IPS DF 4.7 (cell line): Measurements from ENCODE around the gene ATIC.
"Not testable (repeated sequence)": the region's sequence is repeated elsewhere in the genome, so short reads cannot be mapped to it uniquely, and the experiment has no call there.

Experiments
- DNase-seq: peaks from one replicate; pipeline ENCODE4 v3.0.0-alpha.2; 2013; ENCODE audit warnings: low spot score; ENCODE audit errors: extremely low read depth

The ATIC gene

GRCh38 chr2:215311625-215312396 lies at the start of gene ATIC:
TSS of gene ATIC (plus strand) at chr2:215312059. CDS start at chr2:215312143, 84 bp downstream.
- peak; percentile 56 for DNase-seq

DNA sequence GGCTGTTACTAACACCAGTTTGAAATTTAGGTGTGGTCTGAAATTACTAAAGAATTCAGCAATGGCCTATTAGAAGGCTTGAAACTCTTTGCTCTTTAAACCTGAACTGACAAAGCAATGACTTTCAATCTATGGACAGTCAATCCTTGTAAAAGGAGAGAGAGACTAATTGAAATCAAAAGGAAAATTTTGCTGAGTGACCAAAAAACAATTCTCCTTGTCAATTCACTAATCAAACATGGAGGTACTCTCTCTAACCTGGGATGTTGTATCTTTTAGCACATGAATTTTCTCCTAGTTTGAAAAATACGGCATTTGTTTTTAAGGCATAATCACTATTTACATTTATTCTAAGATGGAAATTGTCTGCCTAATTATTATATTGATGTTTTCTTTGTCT lies 49.6 kb upstream of the ATIC start:
- no peak for DNase-seq

- no peak for DNase-seq
These were observed 49.0 kb upstream of the ATIC start for GRCh38 chr2:215262741-215263362.

- DNase-seq: no peak
These were observed 47.5 kb upstream of the ATIC start for GRCh38 chr2:215264374-215264773.

DNA sequence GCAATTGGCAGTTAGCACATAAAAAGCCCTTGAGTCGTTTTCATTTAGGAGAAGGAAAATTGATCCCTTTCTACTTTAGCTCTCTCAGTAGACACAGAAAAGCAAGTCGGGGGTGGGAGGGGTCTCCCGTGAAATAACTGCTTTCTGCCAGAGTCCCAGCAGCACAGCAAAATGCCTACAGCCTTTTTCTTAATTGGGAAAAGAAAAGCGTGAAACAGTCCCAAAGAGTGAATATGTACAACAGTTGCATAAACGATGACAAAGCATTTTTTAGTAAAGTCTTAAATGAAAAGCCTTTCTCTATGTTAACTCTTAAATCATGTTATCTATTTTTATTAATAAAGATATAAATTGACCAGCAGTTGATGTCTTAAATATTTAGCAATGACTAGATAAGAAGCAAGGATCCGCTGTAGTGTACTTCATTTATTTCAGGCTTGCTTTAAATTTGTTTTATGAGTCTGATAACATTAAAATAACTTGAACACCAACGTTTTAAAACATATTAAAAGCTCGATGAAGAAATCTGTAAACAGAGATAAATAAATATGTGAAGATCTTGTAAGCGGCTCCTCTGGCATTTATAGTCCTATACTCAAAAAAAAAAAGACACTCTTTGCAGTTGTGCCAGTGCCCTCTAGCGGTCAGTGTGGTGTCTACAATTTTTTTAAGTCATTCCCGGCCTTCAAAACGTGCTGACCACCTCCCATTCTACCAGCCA lies 42.3 kb upstream of the ATIC start:
- peak; percentile 66 for DNase-seq

DNA sequence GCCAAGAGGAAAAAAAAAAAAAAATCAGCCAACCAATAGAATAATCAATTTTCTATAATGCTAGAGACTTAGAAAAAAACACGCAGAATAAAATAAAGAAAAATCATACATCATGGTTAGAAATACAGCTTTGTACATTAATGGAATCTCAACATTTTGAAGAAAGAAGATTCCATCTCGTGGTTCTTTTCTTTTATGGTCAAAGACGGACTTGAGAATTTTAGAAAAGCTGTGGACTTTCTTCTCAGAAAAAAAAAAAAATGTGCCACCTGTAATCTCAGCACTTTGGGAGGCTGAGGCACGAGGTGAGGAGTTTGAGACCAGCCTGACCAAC lies 41.8 kb upstream of the ATIC start:
- DNase-seq: no peak

GRCh38 chr2:215271446-215271845 lies 40.4 kb upstream of the ATIC start:
- no peak for DNase-seq

GRCh38 chr2:215272918-215273317 lies 38.9 kb upstream of the ATIC start:
- DNase-seq: no peak

DNA sequence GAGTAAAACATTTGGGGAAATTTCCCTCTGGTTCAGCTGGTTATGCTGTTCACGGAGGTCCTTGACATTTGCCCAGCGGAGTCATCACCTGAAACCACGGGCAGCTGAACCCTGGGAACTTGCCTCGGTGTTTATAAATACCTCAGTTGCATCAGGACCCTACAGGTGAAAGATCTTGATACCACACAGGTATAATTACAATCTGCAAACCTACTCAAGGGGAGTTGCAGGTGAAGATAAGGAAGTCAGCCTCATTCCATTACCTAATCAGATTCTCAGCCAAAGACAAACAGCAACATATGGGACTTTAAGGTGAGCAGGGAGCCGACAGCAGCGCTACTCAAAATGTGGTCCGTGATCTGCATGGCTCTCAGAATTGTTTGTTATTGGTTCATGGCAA lies 37.0 kb upstream of the ATIC start:
- DNase-seq: no peak

GRCh38 chr2:215275824-215276223 lies 36.0 kb upstream of the ATIC start:
- DNase-seq: no peak

DNA sequence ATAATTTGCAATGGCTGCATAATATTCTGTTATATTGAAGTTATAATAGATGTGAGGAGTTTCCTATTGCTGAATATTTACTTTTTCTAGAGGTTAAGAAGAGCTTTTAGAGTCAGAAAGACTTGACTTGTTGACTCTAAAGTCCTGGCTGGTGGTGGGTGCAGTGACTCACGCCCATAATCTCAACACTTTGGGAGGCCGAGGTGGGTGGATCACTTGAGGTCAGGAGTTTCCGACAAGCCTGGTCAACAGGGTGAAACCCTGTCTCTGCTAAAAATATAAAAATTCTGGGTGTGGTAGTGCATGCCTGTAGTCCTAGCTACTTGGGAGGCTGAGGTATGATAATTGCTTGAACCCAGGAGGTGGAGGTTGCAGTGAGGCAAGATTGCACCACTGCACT lies 33.9 kb upstream of the ATIC start:
- no peak for DNase-seq

DNA sequence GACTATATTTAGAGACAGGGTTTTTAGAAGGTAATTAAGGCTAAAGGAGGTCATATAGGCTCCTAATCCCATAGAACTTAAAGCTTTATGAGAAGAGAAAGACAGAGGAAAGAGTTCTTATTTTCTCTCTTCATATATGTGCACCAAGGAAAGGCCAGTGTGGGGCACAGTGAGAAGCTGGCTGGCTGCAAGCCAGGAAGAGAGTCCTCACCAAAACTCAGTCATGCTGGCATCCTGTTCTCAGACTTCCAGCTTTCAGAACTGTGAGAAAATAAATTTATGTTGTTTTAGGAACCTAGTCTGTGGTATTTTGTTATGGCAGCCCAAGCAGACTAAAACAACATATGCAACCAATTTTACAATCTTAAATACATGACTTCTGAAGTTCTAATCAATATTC lies 31.5 kb upstream of the ATIC start:
- DNase-seq: no peak

- no peak for DNase-seq
These were observed 28.6 kb upstream of the ATIC start for GRCh38 chr2:215283221-215283620.

GRCh38 chr2:215286309-215286708 lies 25.6 kb upstream of the ATIC start:
- DNase-seq: no peak

DNA sequence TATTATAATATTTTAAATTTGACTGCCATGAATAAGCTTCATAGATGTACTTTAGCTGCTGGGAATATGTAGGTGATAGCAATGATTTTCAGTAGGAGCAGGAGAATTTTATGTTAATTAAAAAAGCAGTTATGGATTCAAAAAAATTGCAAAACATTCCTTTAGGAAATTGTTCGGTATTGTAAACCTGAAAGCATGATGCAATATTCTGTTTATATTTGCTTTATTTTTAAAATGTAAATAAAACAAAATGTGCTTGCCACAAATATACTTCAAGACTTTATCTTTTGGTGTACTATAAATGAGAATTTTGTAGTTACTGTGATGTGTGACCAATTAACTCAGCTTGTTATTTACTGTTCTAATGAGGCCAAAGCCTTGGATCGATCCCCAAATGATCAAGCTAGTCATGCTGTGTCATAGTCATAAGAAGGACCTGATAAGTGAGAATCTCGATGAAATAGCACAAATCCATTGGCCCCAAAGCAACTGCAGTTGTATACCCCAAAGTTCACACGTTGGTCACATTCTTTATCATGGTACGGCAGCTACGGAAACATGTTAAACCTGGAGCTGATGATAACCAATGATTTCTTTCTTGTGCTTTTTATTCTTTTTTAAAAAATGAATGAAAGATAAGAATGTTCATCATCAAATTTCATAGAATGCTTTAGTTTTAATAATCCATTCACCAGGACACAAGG lies 23.6 kb upstream of the ATIC start:
- no peak for DNase-seq

GRCh38 chr2:215290980-215291599 lies 20.8 kb upstream of the ATIC start:
- no peak for DNase-seq

DNA sequence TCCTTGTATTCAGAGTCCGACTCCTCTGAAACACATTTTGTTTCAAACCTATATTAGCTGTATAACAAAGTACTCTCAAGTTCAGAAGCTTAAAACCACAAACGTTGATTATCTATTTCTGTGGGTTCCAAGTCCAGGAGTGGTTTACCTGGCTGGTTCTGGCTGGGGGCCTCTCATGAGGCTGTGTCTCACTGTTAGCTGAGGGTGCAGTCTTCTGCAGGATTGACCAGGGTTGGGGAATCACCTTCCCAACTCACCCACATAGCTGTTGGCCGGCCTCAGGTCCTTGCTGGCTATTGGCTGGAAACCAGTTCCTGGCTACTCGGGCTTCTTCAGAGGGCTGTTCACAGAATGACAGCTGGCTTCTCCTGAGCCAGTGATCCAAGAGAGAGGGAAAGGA lies 18.0 kb upstream of the ATIC start:
- DNase-seq: no peak

GRCh38 chr2:215299337-215299859 lies 12.5 kb upstream of the ATIC start:
- no peak for DNase-seq

DNA sequence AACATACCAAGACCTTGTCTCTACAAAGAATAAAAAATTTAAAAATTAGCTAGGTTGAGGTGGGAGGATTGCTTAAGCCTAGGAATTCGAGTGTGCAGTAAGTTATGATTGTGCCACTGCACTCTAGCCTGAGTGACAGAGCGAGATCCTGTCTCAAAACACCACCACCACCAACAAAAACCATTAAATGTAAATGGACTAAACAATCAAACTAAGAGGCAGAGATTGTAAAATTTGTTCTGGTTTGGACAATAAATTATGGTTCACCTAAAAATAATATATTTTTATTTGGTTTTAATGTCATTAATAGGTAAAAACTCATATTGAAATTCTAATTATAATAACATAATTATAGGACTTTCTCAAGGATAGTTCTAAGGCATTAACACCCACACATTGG lies 9.9 kb upstream of the ATIC start:
- DNase-seq: no peak

- not testable (repeated sequence) for DNase-seq
These were observed 617 bp upstream of the ATIC start for GRCh38 chr2:215311259-215311624.

DNA sequence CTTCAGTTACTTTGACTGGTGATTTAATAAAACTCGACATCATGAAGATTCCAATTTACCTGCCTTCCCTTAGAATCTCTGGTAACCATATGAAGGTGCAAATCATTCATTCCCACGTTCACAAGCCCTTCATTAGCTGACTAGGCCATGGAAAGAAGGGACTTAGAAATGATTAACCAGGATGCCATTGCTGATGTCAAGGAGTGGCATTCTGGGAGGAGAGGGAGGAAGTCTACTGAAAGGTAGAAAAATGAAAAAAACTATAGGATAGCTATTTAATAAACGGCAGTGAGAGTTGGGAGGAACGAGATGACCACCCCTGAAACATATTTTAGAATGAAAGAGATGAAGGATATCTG lies 1.4 kb downstream of the ATIC start:
- no peak for DNase-seq
